OCI-M2 (cell line): Measurements from ENCODE around the gene RABEP2.

ENCODE experiments used
- DNase-seq: peaks from one replicate; lab custom pipeline; 2025; ENCODE audit not compliant: unreplicated experiment; lab: John Stamatoyannopoulos, UW

The RABEP2 gene

GRCh38 chr16:28859326-28859725, 65.7 kb downstream of the RABEP2 start:
- DNase-seq = no peak

- no peak for DNase-seq
Measured at GRCh38 chr16:28858421-28858820, 66.6 kb downstream of the RABEP2 start.
